Putamen (tissue), 1 donor: ENCODE results near the gene KCNJ2.

Experiments used
- DNase-seq: peaks from one replicate; pipeline ENCODE4 v3.0.0-alpha.2; 2016; ENCODE audit warnings: low spot score

Gene KCNJ2

GRCh38 chr17:70205401-70205800, 36.1 kb downstream of the KCNJ2 start:
- no peak for DNase-seq

GRCh38 chr17:70206361-70207010, 37.2 kb downstream of the KCNJ2 start:
- DNase-seq = no peak

GRCh38 chr17:70207184-70207583, 37.9 kb downstream of the KCNJ2 start:
- no peak for DNase-seq

GRCh38 chr17:70208080-70208794, 38.9 kb downstream of the KCNJ2 start:
- no peak for DNase-seq

- DNase-seq = no peak
Observed at GRCh38 chr17:70208825-70209555, 39.7 kb downstream of the KCNJ2 start.

GRCh38 chr17:70215656-70216055, 46.3 kb downstream of the KCNJ2 start:
- no peak for DNase-seq

GRCh38 chr17:70217571-70217970, 48.2 kb downstream of the KCNJ2 start:
- no peak for DNase-seq

GRCh38 chr17:70225276-70225675, 55.9 kb downstream of the KCNJ2 start:
- DNase-seq = no peak
